ENCODE results near the gene AP4B1.
"Not testable (repeated sequence)": the region's sequence is repeated elsewhere in the genome, so short reads cannot be mapped to it uniquely, and the experiment has no call there.

Gene AP4B1
- long read RNA-seq, transcript AP4B1-204 (10 exons, 2,818 nt): major isoform, 132 of 188 reads
- long read RNA-seq, transcript AP4B1-203 (7 exons, 2,144 nt): minor isoform, 5 of 188 reads
- long read RNA-seq, partial matches to known transcripts: 12 of 188 reads
- long read RNA-seq, other reads (novel, unspliced or antisense): 35 of 188 reads

- Histone ChIP-seq H3K27me3 (ENCODE audit: insufficient read depth, poor library complexity, severe bottlenecking) (no peaks in the 10 kb centered on the region), H3K27ac (replicated peaks) (peak within 1 kb of the TSS; percentile 85), H3K4me3 (replicated peaks; ENCODE audit: insufficient read depth, low read length) (peak within 1 kb of the TSS; percentile 90)
- TF ChIP-seq GABPA (IDR thresholded peaks at IDR 0.05; ENCODE audit: low read depth) (peak; percentile 75), CTCF (IDR thresholded peaks at IDR 0.05; ENCODE audit: insufficient read depth, low read length) (peak; percentile 28), POLR2AphosphoS5 (IDR thresholded peaks at IDR 0.05; ENCODE audit: low read depth) (peak; percentile 59), SPI1 (IDR thresholded peaks at IDR 0.05; ENCODE audit: borderline replicate concordance, low read depth) (no peak)
- TF ChIP-seq, protein P1, sequence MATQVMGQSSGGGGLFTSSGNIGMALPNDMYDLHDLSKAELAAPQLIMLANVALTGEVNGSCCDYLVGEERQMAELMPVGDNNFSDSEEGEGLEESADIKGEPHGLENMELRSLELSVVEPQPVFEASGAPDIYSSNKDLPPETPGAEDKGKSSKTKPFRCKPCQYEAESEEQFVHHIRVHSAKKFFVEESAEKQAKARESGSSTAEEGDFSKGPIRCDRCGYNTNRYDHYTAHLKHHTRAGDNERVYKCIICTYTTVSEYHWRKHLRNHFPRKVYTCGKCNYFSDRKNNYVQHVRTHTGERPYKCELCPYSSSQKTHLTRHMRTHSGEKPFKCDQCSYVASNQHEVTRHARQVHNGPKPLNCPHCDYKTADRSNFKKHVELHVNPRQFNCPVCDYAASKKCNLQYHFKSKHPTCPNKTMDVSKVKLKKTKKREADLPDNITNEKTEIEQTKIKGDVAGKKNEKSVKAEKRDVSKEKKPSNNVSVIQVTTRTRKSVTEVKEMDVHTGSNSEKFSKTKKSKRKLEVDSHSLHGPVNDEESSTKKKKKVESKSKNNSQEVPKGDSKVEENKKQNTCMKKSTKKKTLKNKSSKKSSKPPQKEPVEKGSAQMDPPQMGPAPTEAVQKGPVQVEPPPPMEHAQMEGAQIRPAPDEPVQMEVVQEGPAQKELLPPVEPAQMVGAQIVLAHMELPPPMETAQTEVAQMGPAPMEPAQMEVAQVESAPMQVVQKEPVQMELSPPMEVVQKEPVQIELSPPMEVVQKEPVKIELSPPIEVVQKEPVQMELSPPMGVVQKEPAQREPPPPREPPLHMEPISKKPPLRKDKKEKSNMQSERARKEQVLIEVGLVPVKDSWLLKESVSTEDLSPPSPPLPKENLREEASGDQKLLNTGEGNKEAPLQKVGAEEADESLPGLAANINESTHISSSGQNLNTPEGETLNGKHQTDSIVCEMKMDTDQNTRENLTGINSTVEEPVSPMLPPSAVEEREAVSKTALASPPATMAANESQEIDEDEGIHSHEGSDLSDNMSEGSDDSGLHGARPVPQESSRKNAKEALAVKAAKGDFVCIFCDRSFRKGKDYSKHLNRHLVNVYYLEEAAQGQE (IDR thresholded peaks at IDR 0.05; ENCODE audit: insufficient replicate concordance, low read depth): no peak
- DNase-seq (ENCODE audit: low read depth in 1 of 2, low spot score in 1 of 2): peak; percentile 100
Measured at GRCh38 chr1:113904674-113905434, at the start of gene AP4B1, which contains the start of gene DCLRE1B. TSS of gene AP4B1 (minus strand) at chr1:113904799. CDS start at chr1:113904717, 82 bp downstream. TSS of gene DCLRE1B (plus strand) at chr1:113905326. CDS start at chr1:113905587, 261 bp downstream.

- DNase-seq (ENCODE audit: low read depth in 1 of 2, low spot score in 1 of 2): no peak
- Histone ChIP-seq H3K4me3 (replicated peaks; ENCODE audit: insufficient read depth, low read length) (no peak overlapping the region), H3K27ac (replicated peaks) (no peak overlapping the region), H3K27me3 (ENCODE audit: insufficient read depth, poor library complexity, severe bottlenecking) (no peaks in the 10 kb centered on the region)
- TF ChIP-seq SPI1 (IDR thresholded peaks at IDR 0.05; ENCODE audit: borderline replicate concordance, low read depth): no peak
Measured at GRCh38 chr1:113951719-113952118, 47.1 kb upstream of the AP4B1 start.

GRCh38 chr1:113950908-113951307 lies 46.3 kb upstream of the AP4B1 start:
- Histone ChIP-seq H3K27ac (replicated peaks) (no peak overlapping the region), H3K4me3 (replicated peaks; ENCODE audit: insufficient read depth, low read length) (no peak overlapping the region), H3K27me3 (ENCODE audit: insufficient read depth, poor library complexity, severe bottlenecking) (no peaks in the 10 kb centered on the region)
- TF ChIP-seq GABPA (IDR thresholded peaks at IDR 0.05; ENCODE audit: low read depth) (no peak), CTCF (IDR thresholded peaks at IDR 0.05; ENCODE audit: insufficient read depth, low read length) (no peak), SPI1 (IDR thresholded peaks at IDR 0.05; ENCODE audit: borderline replicate concordance, low read depth) (no peak), POLR2AphosphoS5 (IDR thresholded peaks at IDR 0.05; ENCODE audit: low read depth) (no peak)
- TF ChIP-seq, protein P1 (IDR thresholded peaks at IDR 0.05; ENCODE audit: insufficient replicate concordance, low read depth): no peak
- no peak for DNase-seq (ENCODE audit: low read depth in 1 of 2, low spot score in 1 of 2)

DNA sequence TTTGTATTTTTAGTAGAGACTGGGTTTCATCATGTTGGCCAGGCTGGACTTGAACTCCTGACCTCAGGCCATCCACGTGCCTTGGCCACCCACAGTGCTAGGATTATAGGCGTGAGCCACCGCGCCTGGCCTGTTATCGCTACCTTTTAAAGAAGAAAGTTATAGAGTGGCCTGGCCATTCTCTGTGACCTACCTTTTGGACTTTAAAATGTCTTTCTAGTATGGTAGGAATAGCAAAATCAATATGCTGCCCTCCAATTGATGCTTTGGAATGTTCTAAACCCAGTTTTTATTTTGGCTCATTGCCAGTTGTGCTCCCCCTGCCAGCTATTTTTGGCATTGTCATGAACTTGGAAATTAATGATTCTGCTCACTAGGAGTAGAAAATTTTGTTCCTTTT lies 44.4 kb upstream of the AP4B1 start:
- Histone ChIP-seq H3K27ac (replicated peaks) (no peak overlapping the region), H3K4me3 (replicated peaks; ENCODE audit: insufficient read depth, low read length) (no peak overlapping the region), H3K27me3 (ENCODE audit: insufficient read depth, poor library complexity, severe bottlenecking) (no peaks in the 10 kb centered on the region)
- no peak for TF ChIP-seq CTCF (IDR thresholded peaks at IDR 0.05; ENCODE audit: insufficient read depth, low read length)
- TF ChIP-seq SPI1 (IDR thresholded peaks at IDR 0.05; ENCODE audit: borderline replicate concordance, low read depth): no peak
- no peak for TF ChIP-seq GABPA (IDR thresholded peaks at IDR 0.05; ENCODE audit: low read depth)
- TF ChIP-seq, protein P1 (IDR thresholded peaks at IDR 0.05; ENCODE audit: insufficient replicate concordance, low read depth): no peak
- no peak for TF ChIP-seq POLR2AphosphoS5 (IDR thresholded peaks at IDR 0.05; ENCODE audit: low read depth)
- DNase-seq (ENCODE audit: low read depth in 1 of 2, low spot score in 1 of 2): no peak

DNA sequence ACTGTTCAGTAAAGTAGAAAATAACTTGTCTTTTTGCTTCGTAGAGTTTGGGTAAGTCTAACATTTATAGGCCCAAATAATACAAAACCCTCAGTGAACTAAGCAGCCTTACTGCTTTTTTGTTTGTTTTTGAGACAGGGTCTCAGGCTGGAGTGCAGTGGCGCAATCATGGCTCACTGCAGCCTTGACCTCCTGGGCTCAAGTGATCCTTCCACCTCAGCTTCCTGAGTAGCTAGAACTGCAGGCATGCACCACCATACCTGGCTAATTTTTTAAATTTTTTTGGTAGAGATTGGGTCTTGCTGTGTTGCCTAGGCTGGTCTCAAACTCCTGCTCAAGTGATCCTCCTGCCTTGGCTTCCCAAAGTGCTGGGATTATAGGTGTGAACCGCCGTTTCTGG lies 43.6 kb upstream of the AP4B1 start:
- not testable (repeated sequence) for H3K4me3 ChIP-seq (replicated peaks; ENCODE audit: insufficient read depth, low read length); H3K27me3 ChIP-seq (ENCODE audit: insufficient read depth, poor library complexity, severe bottlenecking); DNase-seq (ENCODE audit: low read depth in 1 of 2, low spot score in 1 of 2)
- peak overlapping the region; percentile 81 for H3K27ac ChIP-seq (replicated peaks)

Measured in HL-60 (cell line).